A549 treated with CpdA at 1 μM for 4 hours (cell line): ENCODE measurements around the gene SLC23A3. TPM values are rescaled to one million over a fixed set of nuclear protein-coding genes. Genes with fewer than 3 reads are reported as not detected.

Experiments used
- total RNA-seq: library from RNA; stranded (reverse); fragments of 200-300 nt; extraction: Qiagen RNA extraction; gene quantifications from 5 replicates; pipeline ENCODE4 v1.2.3, GENCODE V29; 2022; ENCODE audit warnings: low read depth

The SLC23A3 gene
- total RNA-seq: 0.37 to 0.72 TPM (median 0.44 TPM) in 5 replicates

DNA sequence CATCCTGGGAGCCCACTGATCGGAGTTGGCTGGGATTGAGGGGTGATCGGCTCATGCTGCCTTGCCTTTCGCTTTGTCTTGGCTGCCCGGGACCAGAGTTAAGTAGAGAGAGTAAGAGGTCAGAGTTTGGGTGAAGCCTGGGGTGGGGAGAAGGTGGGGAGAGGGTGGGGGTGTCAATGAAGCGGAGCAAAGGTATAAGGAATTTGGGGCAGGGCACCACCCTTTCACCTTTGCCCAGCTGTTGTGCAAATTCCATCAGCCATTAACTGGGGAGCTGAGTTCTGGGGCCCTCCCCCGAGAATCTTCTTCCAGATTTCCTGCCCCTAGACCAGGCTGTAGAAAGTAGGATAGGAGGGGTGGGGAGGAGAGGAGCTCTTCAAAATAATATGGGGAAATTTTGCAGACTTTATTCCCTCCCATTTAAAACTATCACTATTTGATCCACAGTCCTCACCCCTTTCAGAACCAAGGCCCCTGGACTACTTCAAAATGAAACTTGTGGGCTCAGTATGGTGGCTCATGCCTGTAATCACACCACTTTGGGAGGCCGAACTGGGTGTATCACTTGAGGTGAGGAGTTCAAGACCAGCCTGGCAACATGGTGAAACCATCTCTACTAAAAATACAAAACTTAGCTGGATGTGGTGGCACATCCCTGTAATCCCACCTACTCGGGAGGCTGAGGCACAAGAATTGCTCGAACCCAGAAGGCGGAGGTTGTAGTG is at the start of gene SLC23A3:
Gene SLC23A3 (minus strand): TSS at position 100 of the 725 bp plus-strand sequence. CDS start 45 bp downstream, at position 55.

GRCh38 chr2:219218732-219219701 is 49.2 kb upstream of the SLC23A3 start, which contains the start of gene ABCB6:
Gene ABCB6 (minus strand): TSS chr2:219218958. CDS start chr2:219218673, 285 bp downstream.

DNA sequence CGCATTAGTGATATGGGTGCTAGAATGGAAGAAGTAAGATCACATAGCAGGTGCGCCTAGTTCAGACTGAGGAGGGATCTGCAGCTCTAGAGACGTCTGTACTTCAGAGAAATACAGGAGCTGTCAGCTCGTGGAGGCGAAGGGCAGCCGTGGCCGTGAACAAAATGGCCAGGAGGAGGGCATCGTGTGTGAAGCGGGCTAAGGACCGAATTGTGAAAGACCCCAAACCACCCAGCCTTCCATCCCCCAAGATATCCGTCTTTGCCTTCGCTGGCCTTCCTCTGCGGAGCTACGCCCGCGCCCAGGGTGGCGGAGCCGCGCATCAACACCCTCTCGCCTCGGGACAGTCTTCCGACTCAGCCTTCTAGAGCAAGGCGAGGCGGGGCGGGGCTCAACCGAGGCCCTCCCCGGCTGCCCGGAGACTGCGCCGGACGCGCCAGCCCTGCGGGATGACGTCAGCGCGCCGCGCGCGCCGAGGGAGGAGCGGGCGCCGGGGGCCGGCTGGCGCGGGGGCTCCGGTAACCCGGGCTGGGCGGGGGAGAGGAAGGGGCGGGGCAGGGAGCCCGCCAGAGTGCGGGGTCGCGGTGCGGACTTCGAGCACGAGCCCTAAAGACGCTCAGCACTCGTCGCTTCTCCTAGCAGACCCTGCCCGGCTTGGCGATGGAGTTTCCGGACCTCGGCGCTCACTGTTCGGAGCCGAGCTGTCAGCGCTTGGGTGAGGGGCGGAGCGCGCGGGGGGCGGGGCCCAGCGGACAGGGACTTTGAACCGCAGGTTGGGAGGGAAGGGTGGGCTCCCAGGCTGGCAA is 36.7 kb upstream of the SLC23A3 start, which contains the start of gene ZFAND2B:
Gene ZFAND2B (plus strand): TSS at position 455 of the 806 bp plus-strand sequence. CDS start 206 bp downstream, at position 661.

DNA sequence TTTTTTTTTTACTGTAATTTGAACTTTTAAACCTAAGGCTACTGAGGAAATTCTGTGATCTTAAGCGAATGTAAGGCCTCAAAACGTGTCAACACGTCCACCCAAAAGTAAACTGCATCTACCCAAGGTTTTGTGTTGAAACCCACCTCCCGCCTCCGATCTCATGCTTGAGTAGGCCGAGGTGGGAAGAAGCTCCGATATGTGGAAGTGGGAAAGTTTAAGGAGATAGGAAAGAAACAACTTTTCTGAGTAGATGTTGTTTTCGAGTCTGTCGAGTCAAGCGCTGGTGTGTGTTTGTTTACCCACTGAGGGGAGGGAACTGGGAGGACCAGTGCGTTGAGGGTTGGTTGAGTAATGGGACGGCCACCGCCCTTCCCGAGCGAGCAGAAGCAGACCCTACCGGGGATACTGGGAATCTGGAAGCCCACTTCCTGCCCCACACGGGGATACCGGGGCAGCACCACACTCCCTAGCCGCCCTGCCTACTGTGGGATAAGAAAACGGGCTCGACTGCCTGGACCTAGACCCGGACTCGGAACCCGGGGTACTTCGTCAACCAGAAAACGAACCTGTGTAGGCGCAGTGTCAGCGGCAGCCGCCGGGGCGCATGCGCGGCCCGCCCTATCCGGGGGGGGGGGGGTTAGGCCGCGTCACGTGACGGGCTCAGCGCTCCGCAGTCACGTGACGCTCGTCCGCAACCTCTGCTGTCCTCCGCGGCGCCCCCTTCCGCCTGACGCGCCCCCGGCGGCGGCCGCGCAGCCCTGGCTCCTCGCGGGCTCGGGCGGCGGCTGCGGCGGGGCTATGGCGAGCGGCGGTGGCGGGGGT is 7.9 kb upstream of the SLC23A3 start, which contains the start of gene RETREG2:
Gene RETREG2 (plus strand): TSS at position 724 of the 825 bp plus-strand sequence. CDS start 78 bp downstream, at position 802.

GRCh38 chr2:219176818-219177551 is 7.2 kb upstream of the SLC23A3 start, which contains the start of gene CNPPD1:
Gene CNPPD1 (minus strand): TSS chr2:219176925. CDS start chr2:219176828, 97 bp downstream.

GRCh38 chr2:219160186-219161017 is 9.4 kb downstream of the SLC23A3 start, which contains the start of gene NHEJ1:
Gene NHEJ1 (minus strand): TSS chr2:219160815. CDS start chr2:219158362, 2,453 bp downstream.

Other genes starting within 250 kb of the SLC23A3 start
- gene CDK5R2, start 210.4 kb downstream of the SLC23A3 start, total RNA-seq: 0.89 to 3.2 TPM (median 2.2 TPM) in 5 replicates
- 0.08 TPM in 1 of 5 replicates, not detected in the others for gene FEV, start 184.8 kb downstream of the SLC23A3 start, total RNA-seq
- gene CRYBA2, start 176.6 kb downstream of the SLC23A3 start, total RNA-seq: 0.44 TPM in 1 of 5 replicates, not detected in the others
- gene CFAP65, start 128.5 kb downstream of the SLC23A3 start, total RNA-seq: 0.10 to 0.34 TPM (median 0.14 TPM) in 5 replicates
- 0.09 to 0.21 TPM (median 0.13 TPM) in 4 of 5 replicates, not detected in the other for gene IHH, start 109.1 kb downstream of the SLC23A3 start, total RNA-seq
- 14.2 to 17.9 TPM (median 15.0 TPM) in 5 replicates for gene NHEJ1, start 9.2 kb downstream of the SLC23A3 start, total RNA-seq
- gene CNPPD1, start 6.9 kb upstream of the SLC23A3 start, total RNA-seq: 35.6 to 47.6 TPM (median 44.4 TPM) in 5 replicates
- gene RETREG2, start 8.2 kb upstream of the SLC23A3 start, total RNA-seq: 63.3 to 90.6 TPM (median 87.4 TPM) in 5 replicates
- gene ZFAND2B, start 36.8 kb upstream of the SLC23A3 start, total RNA-seq: 17.9 to 24.2 TPM (median 22.6 TPM) in 5 replicates
- gene ABCB6, start 48.9 kb upstream of the SLC23A3 start, total RNA-seq: 22.7 to 35.5 TPM (median 32.1 TPM) in 5 replicates
- gene ATG9A, start 59.6 kb upstream of the SLC23A3 start, total RNA-seq: 42.0 to 54.7 TPM (median 49.5 TPM) in 5 replicates
- 16.9 to 25.9 TPM (median 21.0 TPM) in 5 replicates for gene ANKZF1, start 59.8 kb upstream of the SLC23A3 start, total RNA-seq
- 5.6 to 10.6 TPM (median 6.3 TPM) in 5 replicates for gene GLB1L, start 75.4 kb upstream of the SLC23A3 start, total RNA-seq
- 25.4 to 29.7 TPM (median 28.2 TPM) in 5 replicates for gene STK16, start 75.5 kb upstream of the SLC23A3 start, total RNA-seq
- gene TUBA4B, start 83.2 kb upstream of the SLC23A3 start, total RNA-seq: 0.23 to 0.57 TPM (median 0.27 TPM) in 5 replicates
- gene TUBA4A, start 83.9 kb upstream of the SLC23A3 start, total RNA-seq: 378 to 475 TPM (median 406 TPM) in 5 replicates
- gene DNAJB2, start 109.3 kb upstream of the SLC23A3 start, total RNA-seq: 40.9 to 60.5 TPM (median 51.9 TPM) in 5 replicates
- 0.86 to 2.1 TPM (median 0.92 TPM) in 5 replicates for gene PTPRN, start 139.4 kb upstream of the SLC23A3 start, total RNA-seq
- not detected in 5 replicates for gene RESP18, start 162.7 kb upstream of the SLC23A3 start, total RNA-seq
- gene DNPEP, start 217.9 kb upstream of the SLC23A3 start, total RNA-seq: 52.1 to 66.4 TPM (median 56.1 TPM) in 5 replicates
- 0.05 to 0.17 TPM in 2 of 5 replicates, not detected in the others for gene DES, start 248.3 kb upstream of the SLC23A3 start, total RNA-seq